ENCODE results near the gene GLB1L2.

The GLB1L2 gene

DNA sequence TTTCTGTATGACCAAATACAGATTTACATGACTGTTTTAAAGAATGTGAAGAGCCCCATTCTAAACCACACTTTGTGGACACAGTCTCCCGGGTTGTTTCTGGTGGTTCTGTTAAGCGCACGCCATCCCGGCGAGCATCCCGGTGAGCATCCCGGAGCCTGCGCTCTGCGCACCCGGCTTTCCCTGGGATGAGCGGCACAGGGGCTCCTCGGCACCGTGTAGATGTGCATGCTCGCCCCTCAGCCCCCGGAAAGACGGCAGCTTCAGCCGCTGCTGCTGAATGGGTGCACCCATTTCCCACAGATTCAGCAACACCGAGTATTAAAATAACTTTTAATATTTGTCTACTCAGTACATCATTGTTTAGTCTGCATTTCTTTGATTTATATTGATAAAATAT lies 36.0 kb downstream of the GLB1L2 start:
- no peak for DNase-seq (ENCODE audit: low read depth in 2 of 2)

DNA sequence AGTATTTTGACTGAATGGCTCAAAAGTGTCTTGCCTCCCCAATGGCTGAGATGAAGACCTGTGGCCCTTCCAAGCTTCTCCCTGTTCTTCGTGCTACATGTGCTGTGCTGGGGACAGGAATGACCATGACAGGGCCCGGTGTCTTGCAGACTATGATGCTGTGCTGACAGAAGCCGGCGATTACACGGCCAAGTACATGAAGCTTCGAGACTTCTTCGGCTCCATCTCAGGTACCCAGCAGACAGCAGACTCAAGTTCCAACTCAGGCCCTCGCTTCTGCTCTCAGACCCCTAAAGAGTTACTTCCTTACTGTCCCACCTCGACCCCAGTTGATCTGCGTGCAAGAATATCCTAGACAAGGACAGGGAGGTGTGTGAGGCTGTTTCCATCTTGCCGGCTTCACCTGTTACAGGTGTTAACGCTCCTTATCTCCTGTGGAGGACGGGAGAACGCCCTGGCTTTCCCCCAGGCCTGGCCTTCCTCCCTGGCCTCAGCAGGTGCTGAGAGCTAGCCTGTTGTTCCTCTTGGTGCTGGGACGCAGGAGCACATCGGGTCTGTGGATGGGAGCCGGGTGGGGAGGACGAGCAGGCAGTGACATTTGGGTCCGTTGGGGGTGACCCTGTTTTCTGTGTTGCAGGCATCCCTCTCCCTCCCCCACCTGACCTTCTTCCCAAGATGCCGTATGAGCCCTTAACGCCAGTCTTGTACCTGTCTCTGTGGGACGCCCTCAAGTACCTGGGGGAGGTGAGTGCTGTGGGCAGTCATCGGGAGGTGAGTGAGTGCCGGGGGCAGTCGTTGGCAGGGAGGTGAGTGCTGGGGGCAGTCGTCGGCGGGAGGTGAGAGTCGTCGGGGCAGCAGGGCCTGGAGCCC lies 38.1 kb downstream of the GLB1L2 start:
- DNase-seq (ENCODE audit: low read depth in 2 of 2): no peak

DNA sequence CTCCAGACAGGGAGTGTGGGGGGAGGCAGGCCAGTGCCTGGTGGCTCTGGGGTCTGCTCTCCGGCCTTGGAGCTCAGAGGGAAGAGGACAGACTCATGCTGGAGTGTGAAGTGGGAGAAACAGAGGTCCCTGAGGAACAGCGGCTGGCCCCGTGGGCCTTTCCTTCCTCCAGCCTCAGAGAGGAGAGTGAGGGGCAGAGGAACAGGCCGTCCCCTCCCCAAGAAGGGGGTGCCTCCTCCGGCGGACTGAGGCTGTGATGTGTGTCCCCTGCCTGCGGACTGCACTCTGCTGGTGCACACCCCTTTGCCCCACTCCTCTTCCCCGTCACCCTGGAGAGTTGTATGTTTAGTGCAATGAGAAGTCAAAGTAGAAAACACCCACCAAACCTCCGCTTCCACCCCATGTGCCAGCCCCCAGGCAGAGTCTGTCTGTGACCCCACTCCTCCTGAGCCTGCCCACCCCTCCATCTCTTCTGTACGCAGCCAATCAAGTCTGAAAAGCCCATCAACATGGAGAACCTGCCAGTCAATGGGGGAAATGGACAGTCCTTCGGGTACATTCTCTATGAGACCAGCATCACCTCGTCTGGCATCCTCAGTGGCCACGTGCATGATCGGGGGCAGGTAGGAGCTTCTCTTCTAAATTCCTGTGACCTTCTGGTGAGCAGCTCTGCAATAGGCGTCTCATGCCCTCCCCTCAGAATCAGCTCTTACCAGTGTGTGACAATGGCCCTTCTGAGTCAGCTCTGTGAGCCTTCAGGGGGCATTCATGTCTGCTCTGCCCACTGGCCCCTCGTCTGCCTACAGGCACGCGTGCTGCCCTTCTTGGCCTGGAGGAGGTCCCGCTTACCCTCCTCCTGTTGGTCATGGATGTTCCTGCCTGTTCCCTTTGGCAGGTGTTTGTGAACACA lies 39.0 kb downstream of the GLB1L2 start:
- DNase-seq (ENCODE audit: low read depth in 2 of 2): no peak

DNA sequence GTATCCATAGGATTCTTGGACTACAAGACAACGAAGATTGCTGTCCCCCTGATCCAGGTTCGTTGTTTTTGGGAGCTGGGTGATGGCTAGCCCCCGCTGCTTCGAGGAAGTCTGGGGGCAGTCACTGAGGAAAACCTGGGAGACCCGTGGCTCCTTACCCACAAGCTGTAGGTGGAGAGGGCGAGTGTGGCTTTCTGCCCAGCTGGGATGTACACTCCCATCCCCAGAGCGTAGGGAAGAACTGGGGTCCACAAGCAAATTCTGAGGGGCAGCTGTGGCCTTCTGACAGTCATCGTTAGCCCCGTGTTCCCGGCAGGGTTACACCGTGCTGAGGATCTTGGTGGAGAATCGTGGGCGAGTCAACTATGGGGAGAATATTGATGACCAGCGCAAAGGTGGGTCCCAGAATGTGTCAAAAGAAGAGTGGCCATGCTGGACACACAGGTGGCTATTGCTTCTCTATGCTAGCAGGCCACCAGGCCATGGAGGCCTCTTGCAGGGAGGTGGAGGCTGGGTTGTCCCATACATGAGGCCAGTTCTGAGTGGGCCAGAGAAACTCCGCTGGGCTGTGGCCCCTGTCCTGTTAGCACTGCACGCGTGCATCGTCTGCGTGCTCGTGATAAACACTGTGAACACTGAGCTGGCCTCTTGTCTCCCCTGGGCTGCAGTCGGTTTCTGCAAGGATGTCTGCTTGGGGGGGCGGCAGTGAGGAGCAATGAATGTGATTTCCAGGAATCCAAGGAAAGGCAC lies 39.8 kb downstream of the GLB1L2 start:
- no peak for DNase-seq (ENCODE audit: low read depth in 2 of 2)

DNA sequence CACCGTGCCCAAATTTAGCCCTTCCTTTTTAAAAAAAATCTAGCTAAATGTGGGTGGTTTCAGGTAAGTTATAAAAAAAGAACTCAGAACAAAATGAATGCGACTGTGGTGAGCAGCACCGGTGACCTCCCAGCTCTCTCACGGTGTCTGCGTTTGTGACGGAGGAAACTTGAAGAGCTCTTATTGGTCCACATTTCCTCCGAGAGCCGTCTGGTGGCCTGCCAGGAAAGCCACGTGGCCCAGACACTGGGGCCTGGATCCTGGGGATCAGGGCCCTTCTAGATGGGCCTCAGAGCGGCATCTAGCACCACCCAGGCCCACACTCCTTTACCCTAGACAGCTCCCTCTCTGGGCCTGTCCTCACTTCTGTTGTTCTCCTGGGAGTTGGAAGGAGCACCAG lies 40.7 kb downstream of the GLB1L2 start:
- DNase-seq (ENCODE audit: low read depth in 2 of 2): no peak

DNA sequence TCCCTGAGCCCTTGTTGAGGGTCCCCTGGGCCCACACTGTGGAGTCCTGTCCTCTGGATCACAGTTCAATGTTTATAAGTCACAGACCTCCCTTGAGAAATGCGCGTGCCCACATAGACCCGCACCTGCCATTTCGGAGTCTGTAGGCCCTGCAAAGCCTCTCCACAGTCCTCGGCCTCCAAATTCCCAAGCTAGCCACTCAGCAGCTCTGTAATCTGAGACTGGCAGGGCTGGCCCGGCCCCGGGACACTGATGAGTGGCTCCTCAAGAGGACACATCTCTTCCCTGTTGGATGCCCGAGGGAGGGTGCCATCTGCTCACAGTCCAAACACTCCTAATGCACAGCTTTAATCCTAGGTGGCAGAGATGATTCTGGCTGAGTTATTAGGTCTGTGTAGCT lies 41.2 kb downstream of the GLB1L2 start:
- DNase-seq (ENCODE audit: low read depth in 2 of 2): no peak

DNA sequence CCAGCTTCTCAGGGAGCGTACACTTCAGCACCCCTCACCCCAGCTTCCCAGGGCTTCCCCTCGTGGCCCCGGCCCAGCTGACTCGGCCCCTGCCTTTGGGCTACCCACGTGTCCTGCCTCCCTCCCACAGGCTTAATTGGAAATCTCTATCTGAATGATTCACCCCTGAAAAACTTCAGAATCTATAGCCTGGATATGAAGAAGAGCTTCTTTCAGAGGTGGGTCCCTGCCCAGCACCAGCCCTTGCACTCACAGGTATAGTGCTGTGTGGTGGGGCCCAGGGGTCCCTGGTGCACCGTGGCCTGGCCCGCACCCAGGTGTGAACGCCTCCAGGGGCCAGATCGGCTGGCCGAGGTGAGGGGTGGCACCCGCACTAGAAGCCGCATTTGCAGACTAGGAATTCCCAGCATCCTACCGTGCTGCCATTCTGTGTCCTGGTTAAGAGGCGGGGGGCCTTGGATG lies 41.8 kb downstream of the GLB1L2 start:
- no peak for DNase-seq (ENCODE audit: low read depth in 2 of 2)

DNA sequence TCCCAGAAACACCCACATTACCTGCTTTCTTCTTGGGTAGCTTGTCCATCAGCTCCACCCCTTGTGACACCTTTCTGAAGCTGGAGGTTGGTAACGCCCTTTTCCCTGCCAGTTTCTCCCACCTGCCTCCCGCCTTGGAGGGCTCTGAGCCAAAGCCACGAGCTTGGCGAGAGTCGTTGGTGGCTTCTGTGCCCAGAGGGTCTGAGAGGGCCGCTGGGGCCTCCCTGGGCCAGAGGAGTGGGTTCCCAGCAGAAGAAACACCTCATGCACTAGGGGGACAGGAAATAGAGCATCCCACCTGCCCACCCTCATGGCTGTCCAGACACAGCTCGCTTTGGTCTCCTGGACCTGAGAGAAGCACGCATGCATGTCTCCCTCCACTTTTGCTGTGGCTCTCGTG lies 42.4 kb downstream of the GLB1L2 start:
- no peak for DNase-seq (ENCODE audit: low read depth in 2 of 2)

DNA sequence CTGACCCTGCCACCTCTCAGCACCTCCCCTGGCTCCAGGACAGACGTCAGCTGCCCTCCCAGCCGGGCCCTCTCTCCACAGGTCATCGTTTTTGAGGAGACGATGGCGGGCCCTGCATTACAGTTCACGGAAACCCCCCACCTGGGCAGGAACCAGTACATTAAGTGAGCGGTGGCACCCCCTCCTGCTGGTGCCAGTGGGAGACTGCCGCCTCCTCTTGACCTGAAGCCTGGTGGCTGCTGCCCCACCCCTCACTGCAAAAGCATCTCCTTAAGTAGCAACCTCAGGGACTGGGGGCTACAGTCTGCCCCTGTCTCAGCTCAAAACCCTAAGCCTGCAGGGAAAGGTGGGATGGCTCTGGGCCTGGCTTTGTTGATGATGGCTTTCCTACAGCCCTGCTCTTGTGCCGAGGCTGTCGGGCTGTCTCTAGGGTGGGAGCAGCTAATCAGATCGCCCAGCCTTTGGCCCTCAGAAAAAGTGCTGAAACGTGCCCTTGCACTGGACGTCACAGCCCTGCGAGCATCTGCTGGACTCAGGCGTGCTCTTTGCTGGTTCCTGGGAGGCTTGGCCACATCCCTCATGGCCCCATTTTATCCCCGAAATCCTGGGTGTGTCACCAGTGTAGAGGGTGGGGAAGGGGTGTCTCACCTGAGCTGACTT lies 43.2 kb downstream of the GLB1L2 start:
- DNase-seq (ENCODE audit: low read depth in 2 of 2): no peak

DNA sequence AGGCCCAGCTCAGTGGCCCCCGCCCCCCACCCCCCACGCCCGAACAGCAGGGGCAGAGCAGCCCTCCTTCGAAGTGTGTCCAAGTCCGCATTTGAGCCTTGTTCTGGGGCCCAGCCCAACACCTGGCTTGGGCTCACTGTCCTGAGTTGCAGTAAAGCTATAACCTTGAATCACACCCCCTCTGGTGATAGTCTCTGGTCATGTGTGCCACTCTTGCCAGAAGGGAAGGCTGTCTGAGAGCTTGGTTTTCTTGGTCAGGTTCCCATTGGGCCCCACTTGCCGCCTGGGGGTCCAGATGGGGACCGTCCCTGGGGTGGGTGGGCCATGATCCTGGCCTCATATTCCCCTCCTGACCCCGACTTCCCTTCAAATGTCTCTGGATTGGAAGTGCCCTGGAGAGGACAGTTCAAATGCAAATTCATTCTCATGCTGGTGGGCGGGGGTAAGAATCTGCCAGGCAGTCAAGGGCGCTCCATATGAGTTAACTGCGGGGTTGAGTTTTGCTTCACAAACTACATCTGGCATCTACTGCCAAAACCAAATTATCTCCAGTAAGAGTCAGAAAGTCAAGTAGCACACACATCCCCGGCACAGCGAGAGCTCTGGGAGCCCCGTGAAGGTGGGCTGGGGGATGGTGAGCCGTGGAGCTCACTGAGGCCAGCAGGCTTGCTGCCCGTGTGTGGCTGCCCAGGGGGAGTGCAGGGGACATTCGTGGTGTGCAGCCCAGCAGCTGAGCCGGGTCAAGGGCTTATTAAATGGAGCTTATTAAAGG lies 44.5 kb downstream of the GLB1L2 start:
- DNase-seq (ENCODE audit: low read depth in 2 of 2): no peak

DNA sequence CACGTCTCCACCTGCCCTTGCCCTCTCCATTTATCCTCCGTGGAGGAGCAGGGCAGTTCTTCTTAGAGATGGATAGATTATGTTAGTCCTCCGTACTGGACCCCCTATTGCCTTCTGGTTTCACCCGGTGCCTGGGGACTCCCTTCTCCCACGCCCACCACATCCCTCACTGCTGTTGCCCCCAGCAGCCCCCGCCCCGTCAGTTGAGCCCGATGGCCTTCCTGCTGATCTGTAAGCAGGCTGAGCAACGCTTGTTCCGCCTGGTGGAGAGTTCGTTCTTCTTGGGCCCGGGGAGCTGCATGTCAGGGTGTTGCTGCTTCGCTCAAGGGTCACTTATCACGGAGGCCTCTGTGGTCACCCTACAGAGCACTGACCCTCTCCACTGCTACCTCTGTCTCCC lies 46.1 kb downstream of the GLB1L2 start:
- no peak for DNase-seq (ENCODE audit: low read depth in 2 of 2)

DNA sequence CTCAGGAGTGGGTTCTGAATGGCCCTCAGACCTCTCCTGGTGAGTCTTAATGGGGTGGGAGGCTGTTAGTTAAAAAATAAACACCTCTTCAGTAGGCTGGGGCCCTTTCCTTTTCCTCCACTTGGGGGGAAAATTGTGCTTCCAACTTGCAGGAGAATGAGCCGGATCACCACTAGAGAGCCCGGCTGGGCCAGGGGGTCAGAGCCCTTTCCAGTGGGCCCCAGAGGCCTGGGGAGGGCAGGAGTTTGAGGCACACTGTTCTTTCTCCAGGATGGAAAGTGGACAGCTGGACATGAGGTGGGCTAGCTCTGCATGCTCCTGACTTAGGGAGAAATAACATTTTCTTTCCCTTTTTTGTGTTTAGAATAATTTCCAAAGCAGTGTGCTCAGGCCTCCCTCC lies 47.5 kb downstream of the GLB1L2 start:
- no peak for DNase-seq (ENCODE audit: low read depth in 2 of 2)

DNA sequence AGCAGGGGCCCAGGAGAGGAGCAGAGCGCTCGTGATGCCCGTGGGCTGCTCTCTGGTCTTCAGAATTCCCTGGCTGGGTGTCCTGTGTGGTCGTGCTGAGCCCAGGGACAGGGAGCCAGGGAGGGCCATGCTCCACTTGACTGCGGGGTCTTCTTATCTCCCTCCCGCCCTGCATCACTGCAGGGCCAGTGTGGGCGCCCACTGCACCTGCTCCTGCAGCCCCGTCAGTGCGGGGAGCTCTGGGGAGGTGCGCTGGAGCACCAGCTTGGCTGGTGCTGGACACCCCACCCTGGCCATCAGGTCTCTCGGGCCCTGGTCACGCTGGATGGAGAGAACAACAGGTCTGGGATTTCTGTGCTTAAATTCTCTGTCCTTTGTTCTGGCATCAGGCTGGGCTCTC lies 48.4 kb downstream of the GLB1L2 start:
- no peak for DNase-seq (ENCODE audit: low read depth in 2 of 2)

DNA sequence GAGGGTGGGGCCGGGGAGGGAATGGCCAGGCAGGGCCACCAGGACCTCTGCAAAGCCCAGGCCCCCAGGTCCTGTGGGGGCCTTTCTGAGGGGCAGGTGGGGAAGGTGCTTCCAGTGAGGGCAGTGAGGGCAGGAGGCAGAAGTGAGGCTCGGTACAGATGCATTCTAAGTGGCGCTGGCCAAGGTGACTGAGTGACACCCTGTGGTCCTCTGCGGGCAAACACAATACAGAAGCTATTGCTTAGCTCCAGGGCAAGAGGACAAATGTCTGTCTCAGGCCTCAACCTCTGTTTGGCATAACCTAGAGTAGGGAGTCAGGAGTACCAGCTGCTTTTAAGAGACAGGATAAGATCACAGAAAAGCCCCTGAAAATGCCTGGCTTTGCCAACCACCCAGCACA lies 49.0 kb downstream of the GLB1L2 start:
- DNase-seq (ENCODE audit: low read depth in 2 of 2): no peak

DNA sequence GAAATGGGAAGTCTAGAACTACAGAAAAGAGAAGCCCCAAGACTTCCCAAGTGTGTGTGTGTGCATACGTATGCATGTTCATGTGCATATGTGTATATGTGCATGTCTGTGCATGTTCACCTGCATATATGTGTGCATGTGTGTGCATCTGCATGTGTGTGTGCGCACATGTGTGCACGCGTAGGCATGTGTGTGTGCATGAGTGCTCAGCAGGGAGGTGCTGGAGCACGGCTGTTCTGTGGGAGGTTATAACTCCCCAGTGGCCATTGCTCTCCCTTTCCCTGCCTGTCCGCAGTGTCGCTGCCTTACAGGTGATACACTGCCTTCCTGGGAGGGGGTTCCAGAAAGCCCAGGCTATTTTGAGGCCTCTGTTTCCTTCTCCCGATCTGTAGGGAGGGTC lies 50.5 kb downstream of the GLB1L2 start:
- no peak for DNase-seq (ENCODE audit: low read depth in 2 of 2)

DNA sequence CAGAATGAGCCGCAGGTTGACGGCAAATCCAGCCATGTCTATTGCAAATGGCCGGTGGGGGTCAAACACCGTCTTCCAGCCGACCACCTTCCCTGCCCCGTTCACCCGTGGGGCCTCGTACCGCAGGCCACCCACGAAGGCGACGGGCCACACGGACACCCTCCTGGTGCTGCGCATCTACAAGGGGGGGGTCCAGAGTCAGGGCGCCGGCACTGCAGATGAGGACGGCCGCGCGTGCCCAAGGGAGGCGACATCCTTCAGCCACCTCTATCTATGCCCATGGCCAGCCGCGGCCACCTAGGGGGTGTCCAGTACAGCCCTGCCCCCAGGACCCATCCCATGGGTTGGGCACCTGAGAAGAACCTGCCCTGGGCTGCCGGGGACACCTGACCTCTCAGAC lies 51.0 kb downstream of the GLB1L2 start:
- DNase-seq (ENCODE audit: low read depth in 2 of 2): no peak

DNA sequence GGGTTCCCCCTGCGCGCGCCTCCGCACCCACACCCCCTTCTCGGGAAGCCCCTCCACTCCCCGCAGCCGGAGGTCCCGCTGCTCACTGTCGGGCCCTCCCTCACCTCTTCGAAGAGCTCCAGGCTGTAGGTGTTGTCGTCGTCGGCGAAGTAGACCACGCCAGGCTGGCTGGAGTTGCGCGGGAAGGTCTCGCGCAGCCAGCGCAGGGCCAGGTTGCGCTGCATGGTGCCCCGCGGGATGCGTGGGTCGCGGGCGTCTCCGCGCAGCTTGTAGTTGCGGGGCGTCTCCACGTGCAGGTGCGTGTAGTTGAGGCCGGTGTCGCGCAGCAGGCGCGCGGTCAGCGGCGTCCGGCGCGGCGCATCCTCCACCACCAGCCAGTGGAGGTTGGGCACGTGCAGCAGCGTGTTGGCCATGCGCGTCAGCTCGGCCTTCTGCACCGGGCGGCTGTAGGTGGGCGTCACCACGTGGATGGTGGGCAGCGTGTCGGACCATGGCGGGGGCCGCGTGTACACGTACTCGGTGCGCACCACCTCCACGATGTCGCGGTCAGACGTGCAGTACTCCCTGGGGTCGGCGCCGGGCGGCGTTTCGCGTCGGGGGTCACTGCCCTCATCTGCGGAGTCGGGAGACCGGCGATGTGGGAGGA lies 51.9 kb downstream of the GLB1L2 start:
- no peak for DNase-seq (ENCODE audit: low read depth in 2 of 2)

DNA sequence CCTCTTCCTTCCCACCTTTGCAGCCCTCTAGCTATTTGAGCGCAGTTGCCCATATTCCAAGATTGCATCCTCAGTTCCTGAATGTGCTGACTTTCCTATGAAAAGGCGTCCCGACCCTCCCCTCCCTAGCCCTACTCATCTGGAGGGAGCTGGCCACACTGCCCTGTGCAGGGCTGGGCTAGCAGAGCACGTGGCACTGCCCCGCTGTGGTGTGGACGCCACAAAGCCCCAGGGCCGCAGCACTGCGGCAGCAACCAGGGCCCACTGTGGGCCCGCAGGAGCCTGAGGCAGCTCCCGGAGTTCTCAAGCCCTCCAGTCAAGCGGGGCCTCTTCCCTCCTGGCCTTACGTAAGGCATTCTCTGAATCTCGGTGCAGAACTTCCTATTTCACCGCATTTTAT lies 52.6 kb downstream of the GLB1L2 start:
- DNase-seq (ENCODE audit: low read depth in 2 of 2): no peak

DNA sequence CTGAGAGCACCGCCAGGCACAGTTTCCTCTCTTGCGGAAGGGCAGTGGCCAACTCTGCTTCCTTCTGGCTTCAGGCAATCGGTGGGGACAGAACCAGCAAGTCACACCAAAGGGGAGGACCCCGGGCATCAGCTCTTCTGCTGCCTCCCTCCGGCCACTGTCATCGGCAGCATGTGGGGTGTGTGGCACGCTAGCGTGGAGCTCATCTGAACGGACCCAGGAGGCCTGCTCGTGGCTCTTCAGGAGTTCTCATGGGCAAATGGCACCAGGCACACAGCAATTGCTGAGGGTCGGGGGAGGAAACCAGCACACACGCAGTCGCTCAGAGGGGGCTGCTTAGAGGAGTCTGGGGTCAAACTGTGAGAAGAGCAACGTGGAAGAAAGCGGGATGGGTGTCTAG lies 53.4 kb downstream of the GLB1L2 start:
- DNase-seq (ENCODE audit: low read depth in 2 of 2): no peak

Measured in stimulated activated CD8-positive, alpha-beta memory T cell treated with anti-CD3 and anti-CD28 coated beads, Interleukin-15, amount 100 ng/mL, for 4 hours (primary cell).